Brain microvascular endothelial cell (primary cell): Measurements from ENCODE around the gene ZNF407.

Experiments
- DNase-seq: peaks from one replicate; pipeline ENCODE4 v3.0.0-alpha.2; 2020
- H3K27ac ChIP-seq: fragments of 250-450 bp; sonication (Bioruptor Pico); 2 replicates; pipeline ENCODE4 v1.5.1; 2020; ENCODE audit warnings: mild to moderate bottlenecking, moderate library complexity
- H3K27me3 ChIP-seq: fragments of 250-450 bp; sonication (Bioruptor Pico); replicated peaks from 2 replicates; pipeline ENCODE4 v1.5.1; 2020; ENCODE audit warnings: mild to moderate bottlenecking
- H3K36me3 ChIP-seq: fragments of 250-450 bp; sonication (Bioruptor Pico); replicated peaks from 2 replicates; pipeline ENCODE4 v1.5.1; 2020; ENCODE audit warnings: mild to moderate bottlenecking
- H3K4me3 ChIP-seq: 2 replicates; pipeline ENCODE4 v1.5.1; 2011; ENCODE audit warnings: low read depth, mild to moderate bottlenecking, control low read depth, low read length, moderate library complexity
- in situ Hi-C: cut with HindIII; loops from 2 replicates; pipeline ENCODE4 v1.10.0; 2017; ENCODE audit warnings: low sequenced_read_pairs, low pct_ligation_motif_present
- TF ChIP-seq, protein P1 (sequence below): IDR thresholded peaks from 2 replicates; pipeline ENCODE4 v1.5.1; 2011; ENCODE audit warnings: low read depth, mild to moderate bottlenecking, moderate library complexity, low read length, control low read depth, inconsistent platforms; ENCODE audit errors: missing control alignments

The ZNF407 gene

GRCh38 chr18:75010278-75010677 is 412.6 kb downstream of the ZNF407 start:
- DNase-seq = no peak
- Histone ChIP-seq H3K36me3 (no peaks in the 10 kb centered on the region), H3K27me3 (no peaks in the 10 kb centered on the region), H3K4me3 (no peak overlapping the region), H3K27ac (no peak overlapping the region)
- in situ Hi-C loops = no loop called here
- TF ChIP-seq, protein P1, sequence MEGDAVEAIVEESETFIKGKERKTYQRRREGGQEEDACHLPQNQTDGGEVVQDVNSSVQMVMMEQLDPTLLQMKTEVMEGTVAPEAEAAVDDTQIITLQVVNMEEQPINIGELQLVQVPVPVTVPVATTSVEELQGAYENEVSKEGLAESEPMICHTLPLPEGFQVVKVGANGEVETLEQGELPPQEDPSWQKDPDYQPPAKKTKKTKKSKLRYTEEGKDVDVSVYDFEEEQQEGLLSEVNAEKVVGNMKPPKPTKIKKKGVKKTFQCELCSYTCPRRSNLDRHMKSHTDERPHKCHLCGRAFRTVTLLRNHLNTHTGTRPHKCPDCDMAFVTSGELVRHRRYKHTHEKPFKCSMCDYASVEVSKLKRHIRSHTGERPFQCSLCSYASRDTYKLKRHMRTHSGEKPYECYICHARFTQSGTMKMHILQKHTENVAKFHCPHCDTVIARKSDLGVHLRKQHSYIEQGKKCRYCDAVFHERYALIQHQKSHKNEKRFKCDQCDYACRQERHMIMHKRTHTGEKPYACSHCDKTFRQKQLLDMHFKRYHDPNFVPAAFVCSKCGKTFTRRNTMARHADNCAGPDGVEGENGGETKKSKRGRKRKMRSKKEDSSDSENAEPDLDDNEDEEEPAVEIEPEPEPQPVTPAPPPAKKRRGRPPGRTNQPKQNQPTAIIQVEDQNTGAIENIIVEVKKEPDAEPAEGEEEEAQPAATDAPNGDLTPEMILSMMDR = no peak

DNA sequence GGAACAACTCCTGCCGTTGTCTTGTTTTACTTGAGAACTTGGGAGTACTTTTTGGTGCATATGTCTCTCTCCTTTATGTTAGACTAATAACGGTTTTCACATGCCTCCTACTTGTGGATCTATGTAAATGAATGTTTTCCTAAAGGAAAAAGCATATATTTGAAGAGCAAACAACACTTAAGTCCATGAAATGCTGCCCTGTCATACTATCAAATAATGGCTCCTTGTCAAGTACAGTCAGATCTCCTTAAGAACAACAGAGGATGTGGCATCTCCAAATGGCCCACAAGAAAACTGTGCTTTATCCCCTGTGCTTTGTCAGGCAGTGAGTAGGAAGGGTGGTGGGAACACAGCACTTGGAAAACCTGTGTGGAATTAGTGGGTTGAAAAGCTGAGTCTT is 413.0 kb downstream of the ZNF407 start:
- Histone ChIP-seq H3K27me3 (no peaks in the 10 kb centered on the region), H3K4me3 (no peak overlapping the region), H3K36me3 (no peaks in the 10 kb centered on the region), H3K27ac (no peak overlapping the region)
- DNase-seq = no peak
- TF ChIP-seq, protein P1 = no peak
- in situ Hi-C loops = no loop called here

DNA sequence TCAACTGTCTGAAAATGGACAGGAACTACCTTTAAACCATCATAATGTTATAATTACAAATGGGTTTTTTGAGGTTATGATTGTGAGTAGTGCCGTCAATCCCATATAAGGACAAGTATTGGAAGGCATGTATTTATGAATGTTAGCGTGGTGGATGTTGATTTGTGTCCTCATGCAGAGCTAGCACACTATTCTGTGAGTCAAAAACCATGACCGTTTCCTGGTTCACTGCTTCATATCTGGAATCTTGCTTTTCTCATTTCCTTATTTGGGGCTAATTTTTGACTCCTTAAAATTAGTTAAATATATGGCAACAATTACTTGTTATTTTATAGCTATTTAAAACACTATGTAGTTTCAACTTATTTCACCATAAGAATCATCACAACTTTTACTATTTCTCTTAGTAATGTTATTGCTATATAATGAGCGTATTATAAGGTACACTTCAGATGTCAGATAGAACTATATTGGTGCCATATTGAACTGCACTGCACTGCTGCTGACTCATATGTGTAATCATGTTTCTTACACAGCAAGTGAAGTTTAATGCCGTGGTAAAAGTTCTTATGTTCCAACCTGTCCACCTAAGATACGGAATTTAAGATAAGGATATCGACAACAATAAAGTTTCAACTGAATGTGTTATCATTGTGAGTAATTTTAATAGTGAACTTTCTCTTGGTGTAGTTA is 418.5 kb downstream of the ZNF407 start:
- H3K27ac ChIP-seq = no peak overlapping the region
- H3K27me3 ChIP-seq = no peaks in the 10 kb centered on the region
- no peak overlapping the region for H3K4me3 ChIP-seq
- TF ChIP-seq, protein P1 = no peak
- no peak for DNase-seq
- no peaks in the 10 kb centered on the region for H3K36me3 ChIP-seq
- in situ Hi-C loops = no loop called here

- TF ChIP-seq, protein P1 = no peak
- Histone ChIP-seq H3K27ac (no peak overlapping the region), H3K27me3 (no peaks in the 10 kb centered on the region), H3K4me3 (no peak overlapping the region), H3K36me3 (no peaks in the 10 kb centered on the region)
- no peak for DNase-seq
- in situ Hi-C loops = no loop called here
These were observed 425.8 kb downstream of the ZNF407 start for GRCh38 chr18:75023473-75023872.

GRCh38 chr18:75024871-75025270 is 427.2 kb downstream of the ZNF407 start:
- in situ Hi-C loops = no loop called here
- no peaks in the 10 kb centered on the region for H3K36me3 ChIP-seq
- TF ChIP-seq, protein P1 = no peak

GRCh38 chr18:75025573-75025972 is 427.9 kb downstream of the ZNF407 start:
- TF ChIP-seq, protein P1 = no peak
- in situ Hi-C loops = no loop called here
- Histone ChIP-seq H3K4me3 (no peak overlapping the region), H3K27ac (no peak overlapping the region), H3K36me3 (no peaks in the 10 kb centered on the region), H3K27me3 (no peaks in the 10 kb centered on the region)
- no peak for DNase-seq

More at GRCh38 chr18:75024871-75025270, 427.2 kb downstream of the ZNF407 start:
- Histone ChIP-seq H3K27me3 (no peaks in the 10 kb centered on the region), H3K4me3 (no peak overlapping the region), H3K27ac (no peak overlapping the region)
- DNase-seq = no peak
